Brain microvascular endothelial cell (primary cell): Measurements from ENCODE around the gene AP4E1.

Source experiments
- DNase-seq: peaks from one replicate; pipeline ENCODE4 v3.0.0-alpha.2; 2020
- H3K27ac ChIP-seq: fragments of 250-450 bp; sonication (Bioruptor Pico); 2 replicates; pipeline ENCODE4 v1.5.1; 2020; ENCODE audit warnings: mild to moderate bottlenecking, moderate library complexity
- H3K27me3 ChIP-seq: fragments of 250-450 bp; sonication (Bioruptor Pico); replicated peaks from 2 replicates; pipeline ENCODE4 v1.5.1; 2020; ENCODE audit warnings: mild to moderate bottlenecking
- H3K36me3 ChIP-seq: fragments of 250-450 bp; sonication (Bioruptor Pico); replicated peaks from 2 replicates; pipeline ENCODE4 v1.5.1; 2020; ENCODE audit warnings: mild to moderate bottlenecking
- H3K4me3 ChIP-seq: 2 replicates; pipeline ENCODE4 v1.5.1; 2011; ENCODE audit warnings: low read depth, mild to moderate bottlenecking, control low read depth, low read length, moderate library complexity
- in situ Hi-C: cut with HindIII; loops from 2 replicates; pipeline ENCODE4 v1.10.0; 2017; ENCODE audit warnings: low sequenced_read_pairs, low pct_ligation_motif_present
- TF ChIP-seq, protein P1 (sequence below): IDR thresholded peaks from 2 replicates; pipeline ENCODE4 v1.5.1; 2011; ENCODE audit warnings: low read depth, mild to moderate bottlenecking, moderate library complexity, low read length, control low read depth, inconsistent platforms; ENCODE audit errors: missing control alignments

AP4E1 gene

DNA sequence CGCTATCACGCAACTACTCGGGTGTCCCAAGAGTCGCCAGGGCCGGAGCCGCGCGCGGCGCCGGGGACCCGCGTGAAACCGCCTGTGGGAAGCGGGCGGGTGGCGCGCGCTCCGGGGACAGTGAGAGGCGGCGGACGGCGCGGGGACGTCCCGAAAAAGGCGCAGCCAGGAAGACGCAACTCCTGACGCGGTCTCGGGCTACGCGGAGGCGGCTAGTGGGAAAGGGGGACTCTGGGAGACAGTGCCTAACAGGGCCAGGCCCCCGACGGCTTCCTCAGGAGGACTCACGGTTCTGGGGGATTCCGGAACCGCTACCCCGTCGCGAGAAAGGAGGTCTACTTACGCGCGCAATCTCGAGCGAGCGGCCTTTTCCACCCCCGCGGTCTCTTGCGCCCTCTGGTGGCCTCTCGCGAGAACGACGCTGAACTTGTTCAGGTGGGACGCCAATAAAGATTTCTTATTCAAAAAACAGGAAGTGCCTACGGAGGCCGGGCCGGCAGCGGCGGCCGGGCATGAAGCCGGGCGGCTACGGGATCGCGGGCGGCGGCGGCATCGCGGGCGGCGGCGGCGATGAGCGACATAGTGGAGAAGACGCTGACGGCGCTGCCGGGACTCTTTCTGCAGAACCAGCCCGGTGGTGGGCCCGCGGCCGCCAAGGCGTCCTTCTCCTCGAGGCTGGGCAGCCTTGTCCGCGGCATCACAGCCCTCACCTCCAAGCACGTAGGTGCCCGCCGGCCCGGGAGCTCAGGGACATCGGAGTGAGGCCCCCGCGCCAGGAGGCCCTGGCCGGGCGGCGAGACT is at the start of gene AP4E1:
Gene AP4E1, plus strand, starts transcription at position 475 of the 801 bp plus-strand sequence. Its CDS starts 96 bp downstream, at position 571.
- TF ChIP-seq, protein P1, sequence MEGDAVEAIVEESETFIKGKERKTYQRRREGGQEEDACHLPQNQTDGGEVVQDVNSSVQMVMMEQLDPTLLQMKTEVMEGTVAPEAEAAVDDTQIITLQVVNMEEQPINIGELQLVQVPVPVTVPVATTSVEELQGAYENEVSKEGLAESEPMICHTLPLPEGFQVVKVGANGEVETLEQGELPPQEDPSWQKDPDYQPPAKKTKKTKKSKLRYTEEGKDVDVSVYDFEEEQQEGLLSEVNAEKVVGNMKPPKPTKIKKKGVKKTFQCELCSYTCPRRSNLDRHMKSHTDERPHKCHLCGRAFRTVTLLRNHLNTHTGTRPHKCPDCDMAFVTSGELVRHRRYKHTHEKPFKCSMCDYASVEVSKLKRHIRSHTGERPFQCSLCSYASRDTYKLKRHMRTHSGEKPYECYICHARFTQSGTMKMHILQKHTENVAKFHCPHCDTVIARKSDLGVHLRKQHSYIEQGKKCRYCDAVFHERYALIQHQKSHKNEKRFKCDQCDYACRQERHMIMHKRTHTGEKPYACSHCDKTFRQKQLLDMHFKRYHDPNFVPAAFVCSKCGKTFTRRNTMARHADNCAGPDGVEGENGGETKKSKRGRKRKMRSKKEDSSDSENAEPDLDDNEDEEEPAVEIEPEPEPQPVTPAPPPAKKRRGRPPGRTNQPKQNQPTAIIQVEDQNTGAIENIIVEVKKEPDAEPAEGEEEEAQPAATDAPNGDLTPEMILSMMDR, result peak; percentile 92
- in situ Hi-C loops, result no loop called here
- peaks cover 2% of the 10 kb centered on the region for H3K36me3 ChIP-seq
- peak within 1 kb of the TSS; percentile 81 for H3K27ac ChIP-seq
- peak; percentile 83 for DNase-seq
- peak within 1 kb of the TSS; percentile 86 for H3K4me3 ChIP-seq
- no peaks in the 10 kb centered on the region for H3K27me3 ChIP-seq

DNA sequence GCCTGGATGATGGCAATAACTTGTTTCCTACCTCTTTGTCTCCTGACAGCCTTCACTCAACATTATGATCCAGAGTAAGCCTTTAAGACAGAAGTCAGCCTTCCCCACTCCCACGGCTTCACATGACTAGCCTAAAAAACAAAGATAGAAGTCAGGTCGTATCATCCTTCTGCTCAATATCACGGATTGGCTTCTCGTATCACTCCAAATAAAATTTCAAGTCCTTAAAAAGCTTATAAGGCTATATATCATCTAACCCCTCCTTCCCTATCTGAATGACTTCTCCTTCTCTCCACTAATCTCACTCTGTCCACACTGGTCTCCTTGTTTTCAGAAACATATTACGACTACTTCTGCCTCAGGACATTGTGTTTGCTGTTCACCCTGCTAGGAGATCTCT is 47.7 kb upstream of the AP4E1 start:
- in situ Hi-C loops, result no loop called here
- TF ChIP-seq, protein P1, result no peak
- no peaks in the 10 kb centered on the region for H3K27me3 ChIP-seq
- H3K27ac ChIP-seq, result no peak overlapping the region
- H3K36me3 ChIP-seq, result no peaks in the 10 kb centered on the region
- DNase-seq, result no peak
- H3K4me3 ChIP-seq, result no peak overlapping the region

DNA sequence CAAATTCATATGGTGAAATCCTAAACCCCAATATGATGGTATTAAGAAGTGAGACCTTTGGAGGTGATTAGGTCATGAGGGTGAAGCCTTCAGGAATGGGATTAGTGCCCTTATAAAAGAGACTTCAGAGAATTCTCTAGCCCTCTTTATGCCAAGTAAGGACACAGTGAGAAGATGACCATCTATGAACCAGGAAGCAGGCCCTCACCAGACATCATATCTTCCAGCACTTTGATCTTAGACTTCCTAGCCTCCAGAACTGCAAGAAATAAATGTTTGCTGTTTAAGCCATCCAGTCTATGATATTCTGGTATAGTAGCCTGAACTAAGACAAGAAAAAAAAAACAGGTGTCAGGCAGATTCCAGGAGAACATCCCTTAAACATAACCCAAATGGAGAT is 45.9 kb upstream of the AP4E1 start:
- Histone ChIP-seq H3K27ac (no peak overlapping the region), H3K36me3 (no peaks in the 10 kb centered on the region), H3K27me3 (no peaks in the 10 kb centered on the region), H3K4me3 (no peak overlapping the region)
- TF ChIP-seq, protein P1, result no peak
- no peak for DNase-seq
- in situ Hi-C loops, result no loop called here

- in situ Hi-C loops, result no loop called here
These were observed 43.6 kb upstream of the AP4E1 start for GRCh38 chr15:50864873-50865272.

DNA sequence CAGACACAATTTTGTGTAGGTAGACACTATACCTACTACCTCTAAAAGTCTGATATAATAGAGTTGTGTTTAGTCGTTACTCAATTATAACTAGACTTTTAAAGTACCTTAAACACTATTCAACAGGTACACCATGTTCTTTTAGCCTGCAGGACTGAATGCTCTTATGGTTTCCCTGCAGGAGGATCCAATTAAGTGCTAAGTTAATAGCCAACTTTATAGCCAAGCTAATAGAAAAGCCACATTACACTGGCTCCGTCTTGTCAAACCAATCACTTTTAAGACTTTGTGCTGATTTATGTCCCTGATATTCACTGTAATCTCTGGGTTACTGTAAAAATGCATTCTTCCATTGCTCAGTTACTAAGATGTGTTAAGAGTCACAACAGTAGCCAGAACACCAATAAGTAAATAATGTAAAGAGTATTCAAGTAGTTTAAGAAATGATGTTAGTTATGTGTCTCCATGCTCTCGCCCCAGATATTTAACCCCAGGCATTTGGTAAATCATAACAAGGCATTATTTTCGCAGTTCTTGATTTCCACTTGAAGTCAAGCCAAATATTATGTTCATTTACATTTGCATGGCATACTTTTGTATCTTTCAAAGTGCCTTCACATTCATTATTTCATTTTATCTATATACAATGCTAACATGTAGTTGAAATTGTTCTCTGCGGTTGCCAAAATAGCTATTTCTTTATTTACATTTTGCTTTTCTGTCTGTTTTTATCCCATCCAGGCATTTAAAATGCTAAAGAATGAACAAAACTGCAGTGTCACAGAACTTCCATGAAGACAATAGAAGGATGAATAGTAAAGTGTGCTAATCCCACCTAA is 42.7 kb upstream of the AP4E1 start:
- Histone ChIP-seq H3K4me3 (no peak overlapping the region), H3K36me3 (no peaks in the 10 kb centered on the region), H3K27ac (no peak overlapping the region), H3K27me3 (no peaks in the 10 kb centered on the region)
- TF ChIP-seq, protein P1, result no peak
- in situ Hi-C loops, result no loop called here
- no peak for DNase-seq

More at GRCh38 chr15:50864873-50865272, 43.6 kb upstream of the AP4E1 start:
- TF ChIP-seq, protein P1, result no peak
- Histone ChIP-seq H3K27me3 (no peaks in the 10 kb centered on the region), H3K27ac (no peak overlapping the region), H3K4me3 (no peak overlapping the region), H3K36me3 (no peaks in the 10 kb centered on the region)
- DNase-seq, result no peak
